GM21360 (cell line): Measurements from ENCODE around the gene ATP10B.

Experiments used
- ATAC-seq: cut with Tn5 transposase; IDR thresholded peaks from one replicate; pipeline ENCODE4 v1.9.1; 2021; ENCODE audit warnings: mild to moderate bottlenecking, moderate library complexity; ENCODE audit not compliant: unreplicated experiment

Gene ATP10B

DNA sequence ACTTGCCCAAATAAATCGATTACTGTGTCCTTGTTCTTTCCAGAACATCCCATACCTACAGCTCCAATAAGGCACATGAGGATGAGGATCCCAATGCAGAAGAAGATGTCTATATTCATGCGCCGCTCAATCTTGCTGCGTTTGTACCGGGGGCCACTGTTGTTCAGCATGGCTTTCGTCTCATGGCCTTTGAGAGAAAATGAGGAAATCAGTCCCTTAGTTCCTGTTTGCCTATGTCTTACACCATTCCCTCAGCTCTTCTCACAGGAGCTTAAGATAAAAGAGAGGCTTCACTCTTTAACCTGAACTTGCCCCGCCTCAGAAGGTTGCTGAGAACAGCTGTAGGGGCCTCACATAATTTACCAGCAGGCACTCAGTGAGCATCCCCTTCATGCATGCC is 211.6 kb downstream of the ATP10B start:
- ATAC-seq = no peak

DNA sequence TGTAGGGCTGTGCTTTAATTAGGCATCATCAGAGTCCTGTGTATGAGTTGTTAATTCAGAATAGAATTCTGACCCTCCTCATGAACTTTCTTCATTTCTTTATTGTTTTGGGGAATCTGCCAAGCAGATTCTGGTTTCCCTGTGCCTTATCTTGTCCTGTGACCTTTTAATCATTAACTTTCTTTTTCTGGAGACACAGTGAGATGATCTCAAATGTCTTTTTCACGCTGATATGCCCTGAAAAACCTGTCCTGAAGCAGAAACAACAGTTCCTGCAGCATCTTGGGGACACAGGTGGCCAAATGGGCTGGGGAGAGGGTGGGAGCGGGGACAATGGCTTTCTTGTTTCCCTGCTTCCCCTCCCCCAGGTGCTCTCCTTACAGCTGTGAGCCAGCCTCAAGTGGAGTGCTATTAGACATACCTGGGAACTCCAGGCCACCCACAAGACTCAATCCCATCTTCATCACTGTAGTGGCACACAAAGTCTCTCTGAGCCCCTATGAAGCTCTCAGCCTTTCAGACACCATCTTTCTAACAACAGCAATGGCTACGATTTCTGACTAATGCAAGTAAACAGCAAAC is 213.8 kb downstream of the ATP10B start:
- ATAC-seq = no peak

DNA sequence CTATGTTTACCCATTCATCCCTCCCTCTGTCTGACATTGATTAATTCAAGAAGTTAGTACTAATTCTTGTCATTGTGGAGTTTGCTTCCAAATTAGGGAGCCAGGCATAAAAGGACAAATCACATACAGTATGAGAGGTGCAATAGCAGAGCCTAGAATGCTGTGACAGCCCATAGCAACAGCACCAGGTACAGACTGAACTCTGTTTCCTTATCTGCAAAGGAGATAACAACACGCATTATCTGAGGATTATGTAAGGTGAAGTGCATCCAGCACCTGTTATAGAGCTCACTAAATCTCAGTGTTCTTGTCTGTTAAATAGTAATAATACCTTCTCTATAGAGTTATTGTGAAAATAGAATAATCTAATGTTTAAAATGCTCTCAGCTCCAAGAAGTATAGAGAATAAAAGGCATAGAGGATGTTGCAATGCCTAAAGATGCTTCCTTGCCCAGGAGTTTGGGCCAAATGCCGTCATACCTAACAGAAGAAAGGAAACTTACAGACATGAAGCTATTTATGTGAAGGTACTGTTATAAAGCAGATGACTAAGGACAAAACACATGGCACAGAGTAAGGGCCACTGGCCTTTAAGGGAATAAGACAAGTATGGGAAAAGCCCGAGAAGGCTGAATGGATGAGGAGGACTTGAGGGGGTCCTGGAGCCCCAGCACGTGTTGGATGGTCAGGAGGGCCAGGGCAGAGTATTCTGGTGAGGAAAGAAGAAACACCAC is 214.5 kb downstream of the ATP10B start:
- no peak for ATAC-seq

DNA sequence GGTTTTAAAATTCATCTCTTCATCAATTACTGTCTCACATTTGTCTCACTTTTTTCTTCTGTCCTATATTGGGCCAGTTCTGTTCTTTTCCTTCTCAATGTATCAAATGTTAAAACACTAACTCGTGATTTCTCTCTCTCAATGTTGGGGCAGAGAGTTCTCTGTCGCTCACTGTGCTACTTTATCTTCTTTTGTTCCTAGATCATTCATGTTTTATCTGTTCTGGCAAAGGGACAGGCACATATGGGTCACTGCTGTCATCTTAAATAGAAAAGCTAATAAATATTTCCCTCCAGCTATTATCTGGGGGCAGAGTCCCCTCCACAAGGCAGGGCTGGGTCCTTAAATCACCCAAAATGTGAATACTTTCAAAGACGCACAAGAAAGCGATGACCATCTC is 216.3 kb downstream of the ATP10B start:
- no peak for ATAC-seq

DNA sequence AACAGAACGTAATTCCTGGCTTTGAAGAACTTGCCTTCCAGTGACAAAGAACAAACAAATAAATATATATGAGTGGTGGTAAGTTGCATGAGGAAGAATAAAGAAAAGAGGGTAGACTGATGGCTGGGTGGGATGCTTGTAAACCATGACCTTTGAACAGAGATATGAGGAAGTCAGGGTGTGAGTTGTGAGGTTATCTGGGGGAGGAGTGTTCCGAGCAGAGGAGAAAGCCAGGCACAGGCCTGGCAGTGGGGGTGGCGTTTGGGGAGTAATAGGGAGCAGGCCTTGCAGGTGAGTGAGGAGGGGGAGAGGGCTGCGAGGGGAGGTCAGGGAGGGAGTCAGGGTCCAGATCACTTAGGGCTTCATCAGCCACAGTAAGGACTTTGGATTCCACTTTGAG is 217.0 kb downstream of the ATP10B start:
- ATAC-seq = no peak

DNA sequence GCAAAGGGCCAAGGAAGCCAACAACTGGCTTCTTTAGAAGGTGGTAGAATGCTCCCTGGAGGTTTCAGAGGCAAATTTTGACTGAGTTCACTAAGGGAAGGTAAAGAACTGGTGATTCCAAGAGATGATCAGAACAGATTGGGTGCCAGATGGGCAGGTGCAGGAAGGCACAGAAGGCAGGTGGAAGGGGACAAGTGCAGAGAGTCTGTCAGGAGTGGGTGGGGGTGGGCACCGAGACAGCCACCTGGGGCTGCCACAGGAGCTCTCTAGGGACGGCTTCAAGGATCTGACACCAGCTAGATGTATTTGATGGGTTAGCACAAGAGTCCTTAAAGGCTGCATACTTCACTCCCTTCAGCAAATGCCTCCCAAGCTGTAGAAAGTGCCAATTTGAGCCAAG is 223.0 kb downstream of the ATP10B start:
- no peak for ATAC-seq

DNA sequence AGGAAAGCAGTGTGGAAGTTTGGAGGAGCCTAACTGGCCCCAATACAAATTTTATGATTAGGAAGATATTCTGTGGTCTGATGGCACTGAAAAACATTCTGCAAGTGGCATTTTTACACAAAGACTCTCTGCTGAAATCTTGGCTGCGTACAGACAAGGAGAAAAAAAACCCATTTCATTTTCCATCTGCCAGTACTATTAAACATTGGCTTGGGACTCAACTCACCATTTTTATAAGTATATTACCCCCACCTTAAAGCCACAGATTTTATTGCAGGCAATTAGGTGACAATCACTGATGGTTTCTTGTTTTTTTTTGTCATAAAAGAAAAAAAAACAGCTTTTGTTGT is 223.4 kb downstream of the ATP10B start:
- ATAC-seq = no peak

DNA sequence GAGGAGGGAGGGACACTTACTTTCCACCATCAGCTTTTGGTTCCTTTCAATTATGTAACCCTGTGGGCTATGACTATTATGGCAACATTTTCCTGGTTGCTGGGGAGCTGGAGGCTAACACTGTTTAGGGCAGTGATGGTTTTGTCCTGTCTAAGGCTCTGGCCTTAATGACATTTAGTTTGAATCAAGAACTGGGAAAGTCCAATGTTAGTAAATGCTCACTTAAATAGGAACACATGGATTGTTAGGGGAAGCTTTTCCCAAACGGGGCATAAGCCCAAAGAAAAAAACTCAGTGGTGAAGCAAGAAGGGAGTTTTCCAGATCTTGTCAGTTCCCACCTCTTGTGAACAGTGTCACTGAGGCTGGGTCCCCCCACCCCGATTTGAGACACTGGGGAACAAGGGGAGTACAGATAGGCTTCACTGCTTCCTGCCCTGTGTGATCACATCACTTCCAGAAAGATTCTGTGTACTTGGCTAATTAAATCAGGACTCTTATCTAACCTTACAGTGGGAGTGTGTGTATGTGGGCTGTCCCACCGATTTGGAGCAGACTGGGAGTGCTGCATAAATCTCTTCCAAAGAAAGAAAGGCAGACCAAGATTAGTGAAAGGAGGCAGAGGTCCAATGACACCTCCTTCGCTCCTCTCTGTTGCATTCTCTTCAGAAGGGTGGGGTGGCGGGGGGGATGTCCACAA is 223.9 kb downstream of the ATP10B start:
- ATAC-seq = no peak

DNA sequence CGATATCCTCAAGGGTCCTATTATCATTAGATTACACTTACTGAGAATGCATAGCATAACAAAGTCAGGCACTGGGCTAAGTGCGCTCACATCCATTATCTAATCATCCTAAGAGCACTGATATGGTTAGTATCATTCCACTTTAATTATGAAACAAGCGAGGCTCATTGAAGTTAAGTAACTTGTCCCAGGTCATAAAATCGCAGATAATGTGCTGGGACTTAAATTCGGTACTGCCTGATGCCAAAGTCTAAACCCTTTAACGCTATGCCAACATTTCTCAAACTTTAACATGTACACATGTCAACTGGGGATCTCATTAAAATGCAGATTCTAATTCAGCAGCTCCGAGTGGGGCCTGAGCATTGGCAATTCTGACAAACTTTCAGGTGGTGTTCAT is 225.7 kb downstream of the ATP10B start:
- ATAC-seq = no peak

DNA sequence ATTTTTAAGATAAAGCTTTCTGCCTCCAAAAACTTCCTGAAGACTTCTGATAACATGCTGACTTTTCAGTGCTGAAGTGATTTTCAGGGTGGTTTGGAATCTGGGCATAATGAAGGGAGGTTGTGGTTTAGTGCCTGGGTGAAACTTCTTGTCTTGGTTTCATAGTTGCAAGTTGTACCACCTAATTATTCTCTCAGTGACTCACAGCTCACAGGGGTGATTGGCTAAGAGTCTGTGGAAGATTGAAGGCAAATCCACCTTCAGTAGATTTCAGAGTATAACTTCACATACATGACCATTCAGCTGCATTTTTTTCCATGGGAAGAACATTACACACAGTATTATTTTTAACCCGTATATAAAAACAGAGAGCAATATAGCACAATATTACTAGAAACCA is 230.5 kb downstream of the ATP10B start:
- ATAC-seq = no peak

DNA sequence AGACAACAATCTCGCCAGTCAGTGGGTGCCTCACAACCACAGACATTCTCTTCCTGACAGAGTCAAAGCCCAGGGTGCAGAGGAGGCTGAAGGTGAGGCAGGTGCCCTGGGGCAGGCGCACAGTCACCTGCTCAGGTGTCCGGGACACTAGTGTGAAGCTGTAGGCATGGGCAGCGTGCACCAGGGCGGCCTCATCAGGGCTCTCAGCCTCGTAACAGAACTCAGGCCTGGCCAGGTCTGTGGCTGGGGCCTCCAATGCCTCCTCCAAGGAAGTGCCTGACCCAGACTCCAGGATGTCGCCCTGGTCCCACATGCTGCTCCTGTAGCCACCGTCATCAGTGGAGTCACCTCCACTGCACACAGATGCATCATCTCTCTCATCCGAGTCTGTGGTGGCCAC is 231.6 kb downstream of the ATP10B start:
- ATAC-seq = no peak

DNA sequence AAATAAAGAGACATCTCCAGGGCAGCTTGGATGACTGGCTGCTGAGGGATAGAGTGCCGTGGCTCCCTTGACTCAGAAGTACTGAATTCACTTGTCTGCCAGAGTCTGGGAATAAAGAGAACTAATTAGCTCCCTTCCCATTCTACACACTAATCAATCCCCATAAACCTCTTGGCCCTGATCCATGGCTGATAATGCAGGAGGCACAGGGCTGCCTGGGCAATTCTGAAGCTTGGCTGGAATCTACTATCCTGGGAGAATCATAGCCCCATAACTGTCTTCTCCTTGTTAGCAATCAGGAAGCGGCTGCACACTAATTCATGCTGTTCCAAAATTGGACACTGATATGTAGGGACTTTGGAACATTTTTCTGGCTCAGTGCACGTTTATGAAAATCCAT is 232.6 kb downstream of the ATP10B start:
- ATAC-seq = no peak

DNA sequence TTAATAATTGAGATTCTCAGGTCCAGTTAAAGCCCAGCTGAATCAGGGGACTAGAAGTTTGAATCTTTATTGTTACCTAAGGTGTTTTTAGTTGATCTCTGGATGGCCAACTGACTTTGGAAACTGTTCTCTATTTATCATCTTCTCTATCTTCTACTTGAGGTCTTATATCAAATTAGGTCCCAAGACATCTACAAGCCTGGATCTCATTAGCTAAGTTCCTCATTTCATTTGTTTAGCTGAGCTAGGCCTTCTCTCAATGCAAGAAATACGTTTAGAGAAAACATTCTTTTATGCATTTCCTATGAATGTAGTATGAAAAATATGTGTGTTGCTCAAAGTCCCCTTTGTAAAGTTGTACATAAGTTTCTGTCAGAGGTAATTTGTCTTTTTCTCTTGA is 233.7 kb downstream of the ATP10B start:
- no peak for ATAC-seq

DNA sequence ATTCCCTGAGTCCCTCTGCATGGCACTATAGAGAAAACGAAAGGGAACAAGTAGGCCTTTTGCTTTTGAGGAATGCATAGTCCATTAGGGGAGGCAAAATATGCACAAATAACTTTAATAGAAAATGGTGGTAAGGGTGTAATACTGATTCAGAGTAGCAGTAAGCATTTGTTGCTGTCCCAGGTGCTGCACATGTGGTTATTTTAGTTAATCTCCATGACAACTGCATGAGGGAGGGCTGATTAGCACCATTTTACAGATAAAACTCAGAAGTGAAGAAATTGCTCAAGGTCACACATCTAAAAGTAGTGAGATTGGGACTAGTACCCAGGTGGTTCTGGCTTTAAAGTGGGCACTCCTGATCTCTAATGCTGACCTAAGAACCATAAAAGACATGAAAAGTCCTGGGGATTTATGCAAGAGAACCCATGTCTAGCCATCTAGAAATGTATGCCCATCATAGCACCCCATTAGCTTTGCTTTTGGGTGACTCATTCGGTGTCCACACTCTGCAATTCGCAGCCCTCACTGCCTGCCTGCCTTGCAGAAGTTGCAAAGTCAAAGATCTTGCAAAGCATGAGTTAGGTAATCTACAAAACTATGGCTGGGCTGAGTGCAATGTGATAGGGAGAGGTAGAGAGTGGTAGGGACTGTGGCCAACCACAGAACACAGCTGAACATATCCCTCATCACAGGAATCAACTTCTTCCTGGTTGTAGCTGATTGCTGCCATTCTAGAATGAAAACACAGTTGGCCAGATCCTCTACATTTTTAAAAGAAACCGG is 235.1 kb downstream of the ATP10B start:
- ATAC-seq = no peak

DNA sequence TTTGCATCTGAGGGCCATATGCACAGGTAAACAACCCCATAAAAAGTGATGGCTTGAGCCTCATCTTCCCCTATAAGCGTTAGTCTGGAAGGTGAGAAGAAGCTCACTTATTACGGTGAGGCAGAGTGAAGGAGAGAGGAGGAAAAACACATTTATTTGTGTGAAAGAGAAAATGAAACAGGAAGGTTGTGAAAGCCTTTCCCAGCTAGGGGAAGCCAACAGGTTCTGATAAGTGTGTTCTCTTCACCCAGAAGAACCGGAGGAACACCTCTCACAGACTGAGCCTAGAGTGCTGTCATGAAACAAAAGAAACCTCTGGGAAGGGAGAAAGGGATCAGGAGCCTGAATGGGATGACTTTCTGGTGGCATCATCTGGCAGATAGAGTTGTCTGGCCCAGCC is 237.9 kb downstream of the ATP10B start:
- no peak for ATAC-seq

DNA sequence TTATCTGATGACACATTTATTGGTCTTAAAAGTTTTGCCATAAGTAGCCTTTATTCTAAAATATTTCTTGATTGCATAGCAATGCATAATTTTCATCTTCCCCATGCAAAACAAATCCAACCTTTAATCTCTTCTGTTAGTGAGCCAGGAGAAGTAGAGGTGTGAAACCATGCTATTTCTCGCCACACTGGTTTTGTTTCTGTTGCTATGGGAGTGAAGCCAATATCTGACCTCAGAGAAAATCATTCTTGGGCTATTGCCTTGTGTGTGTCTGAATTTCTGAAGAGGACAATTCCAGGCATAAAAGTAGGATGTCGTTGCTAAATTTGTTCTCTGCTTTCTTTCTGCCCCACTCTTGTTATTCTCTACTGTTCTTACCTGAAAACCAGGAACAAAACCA is 246.7 kb downstream of the ATP10B start:
- ATAC-seq = peak; percentile 70

DNA sequence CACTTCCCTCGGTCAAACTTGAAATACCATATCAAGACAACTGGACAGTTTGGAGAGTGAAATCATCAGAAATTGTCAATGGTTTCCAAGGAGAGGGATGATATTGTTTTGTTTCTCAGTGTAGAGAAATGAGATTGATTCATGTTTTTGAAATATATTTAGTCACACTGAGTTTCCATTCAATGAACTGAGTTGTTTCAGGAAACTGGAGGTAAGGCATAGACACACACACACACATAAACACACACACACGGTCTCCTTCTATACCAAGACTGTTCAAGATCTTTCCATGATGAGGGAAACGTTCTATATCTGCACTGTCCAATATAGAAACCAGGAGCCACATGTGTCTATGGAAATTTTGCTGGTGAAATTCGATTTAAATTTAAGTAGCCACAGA is 247.5 kb downstream of the ATP10B start:
- ATAC-seq = no peak

DNA sequence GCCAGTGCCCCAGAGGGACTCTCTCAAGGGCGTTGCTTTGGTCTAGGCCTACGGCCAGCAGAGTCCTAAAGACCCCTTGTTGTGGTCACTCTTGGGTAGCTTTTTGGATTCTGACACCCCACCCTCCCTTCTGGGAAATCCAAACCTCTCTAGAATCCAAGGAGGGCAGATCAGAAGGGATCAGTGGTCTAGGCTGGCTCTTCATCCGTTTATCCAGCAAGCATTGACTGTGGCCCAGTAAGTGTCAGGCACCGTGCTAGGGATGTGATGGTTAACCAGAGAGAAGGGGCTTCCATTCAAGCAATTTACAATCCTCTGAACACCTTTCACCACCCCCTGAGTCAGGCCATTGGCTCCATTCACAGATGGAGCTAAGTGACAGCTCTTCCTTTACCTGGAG is 249.3 kb downstream of the ATP10B start:
- no peak for ATAC-seq

DNA sequence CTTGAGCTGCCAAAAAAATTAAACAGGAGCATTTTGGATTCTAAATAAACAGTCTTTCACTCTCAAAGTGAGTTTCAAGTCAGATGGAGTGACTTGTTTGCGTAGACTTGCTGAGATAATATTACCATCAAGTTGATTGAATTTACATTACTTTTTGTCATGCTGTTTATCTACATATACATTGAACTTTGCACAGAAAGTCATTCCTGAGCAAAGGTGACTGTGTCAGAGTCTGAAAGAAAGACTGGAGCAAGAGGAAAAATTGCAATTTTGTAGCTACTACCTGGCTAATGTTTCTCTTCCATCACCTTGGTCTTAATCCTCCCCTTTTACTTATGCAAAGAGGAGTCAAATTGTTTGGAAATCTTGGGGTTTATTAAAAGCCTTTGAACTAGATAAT is 251.0 kb downstream of the ATP10B start:
- no peak for ATAC-seq

DNA sequence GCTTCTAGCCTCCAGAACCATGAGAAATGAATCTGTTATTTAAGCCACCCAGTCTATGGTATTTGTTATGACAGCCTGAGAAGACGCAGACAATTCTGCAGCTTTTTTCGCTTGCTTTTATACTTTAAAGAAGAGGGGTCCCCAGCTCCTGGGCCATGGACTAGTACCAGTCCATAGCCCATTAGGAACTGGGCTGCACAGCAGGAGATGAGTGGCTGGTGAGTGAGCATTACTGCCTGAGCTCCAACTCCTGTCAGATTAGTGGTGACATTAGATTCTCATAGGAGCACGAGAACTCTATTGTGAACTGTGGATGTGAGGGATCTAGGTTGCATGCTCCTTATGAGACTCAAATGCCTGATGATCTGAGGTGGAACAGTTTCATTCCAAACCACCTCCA is 278.7 kb downstream of the ATP10B start:
- no peak for ATAC-seq

DNA sequence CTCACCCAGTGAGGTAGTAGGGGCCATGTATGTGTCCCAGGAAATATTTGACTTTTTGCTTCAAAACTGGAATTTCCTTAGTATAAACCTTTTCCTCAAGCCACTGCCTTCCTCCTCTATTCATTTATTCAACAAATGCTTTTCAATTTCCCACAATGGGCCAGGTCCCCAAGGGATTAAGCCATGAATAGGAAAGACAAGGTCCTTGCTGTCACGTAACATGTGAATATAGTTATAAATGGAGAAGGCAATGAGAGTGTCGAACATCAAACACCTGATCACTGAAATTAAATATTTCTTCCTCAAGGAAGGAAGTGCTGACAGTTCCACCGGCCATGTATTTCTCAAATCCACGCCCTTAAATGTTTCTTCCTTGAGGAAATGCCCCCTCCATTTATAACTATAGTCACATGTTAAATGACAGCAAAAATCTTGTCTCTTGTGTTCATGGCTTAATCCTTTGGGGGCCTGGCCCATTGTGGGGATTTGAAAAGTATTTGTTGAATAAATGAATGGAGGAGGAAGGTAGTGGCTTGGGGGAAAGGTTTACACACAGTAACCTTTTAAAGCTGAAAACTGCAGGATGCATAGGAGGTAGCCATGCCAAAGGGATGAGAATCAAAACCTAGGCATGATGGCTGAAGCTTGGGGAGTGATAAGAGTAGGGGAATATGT is 284.8 kb downstream of the ATP10B start:
- ATAC-seq = no peak
